ENCODE measurements around the gene EIPR1.

Gene EIPR1

GRCh38 chr2:3264010-3264744 is 113.4 kb downstream of the EIPR1 start:
- DNase-seq: no peak

GRCh38 chr2:3263487-3263886 is 114.1 kb downstream of the EIPR1 start:
- no peak for DNase-seq

DNA sequence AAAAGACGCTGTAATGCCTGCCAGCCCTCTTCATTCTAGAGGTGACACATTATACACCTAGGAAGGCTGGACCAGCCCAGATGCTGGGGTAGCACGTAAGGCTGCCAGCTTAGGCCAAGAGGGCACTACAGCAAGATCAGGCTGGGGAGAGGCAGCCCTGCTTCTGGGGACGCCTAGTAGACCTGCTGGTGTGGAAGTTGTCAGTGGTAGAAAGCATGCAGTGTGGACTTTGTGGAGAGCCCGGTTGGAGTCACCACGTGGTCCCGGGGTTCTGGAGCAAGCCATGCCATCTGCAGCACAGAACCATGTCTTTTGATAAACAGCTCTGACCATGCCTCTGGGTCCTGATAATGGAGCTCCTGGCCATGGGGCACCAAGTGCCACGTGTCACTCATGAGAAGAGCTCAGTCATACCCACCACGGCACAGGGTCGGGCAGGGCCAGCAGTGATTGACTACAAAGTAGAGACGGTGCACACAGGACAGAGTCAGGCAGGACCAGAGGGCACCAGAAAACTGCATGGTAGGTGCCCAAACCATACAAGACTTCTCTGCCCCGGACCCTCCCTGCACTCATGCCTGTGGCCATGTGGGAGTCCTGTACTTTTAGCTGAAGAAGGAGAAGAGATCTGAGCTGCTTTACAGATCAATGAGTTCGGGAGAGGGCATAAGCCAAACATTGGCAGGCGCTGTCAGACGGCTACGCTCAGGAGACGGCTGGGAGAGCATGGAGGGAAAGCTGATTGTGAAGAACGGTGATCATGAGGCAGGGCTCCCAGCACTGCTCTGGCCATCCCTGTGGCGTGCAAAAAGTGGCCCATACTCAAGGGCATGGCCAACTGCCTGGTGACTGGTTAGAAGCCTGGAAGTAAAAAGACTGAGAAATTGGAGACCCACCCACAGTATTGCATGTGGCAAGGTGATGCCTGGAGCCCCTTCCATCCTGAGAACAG is 114.9 kb downstream of the EIPR1 start:
- DNase-seq: no peak

- no peak for DNase-seq
Observed at GRCh38 chr2:3261511-3261910, 116.1 kb downstream of the EIPR1 start.

DNA sequence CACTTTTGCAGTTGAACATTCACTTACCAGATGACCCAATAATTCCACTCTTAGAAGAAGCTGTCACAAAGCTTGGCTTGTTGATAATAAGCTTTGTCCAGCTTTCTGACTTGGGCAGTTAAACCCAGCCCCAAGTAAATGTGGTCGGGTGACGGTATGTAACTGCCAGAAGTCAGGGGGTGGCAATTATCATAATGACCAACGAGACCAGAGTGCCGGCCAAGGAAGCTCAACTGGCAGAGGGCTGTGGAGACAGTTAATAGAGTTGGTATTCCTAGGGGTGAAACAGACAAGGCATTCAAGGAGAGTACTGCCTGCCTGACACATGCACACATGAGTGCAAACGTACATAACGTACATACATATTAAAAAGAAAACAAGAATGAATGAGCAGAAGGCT is 116.7 kb downstream of the EIPR1 start:
- DNase-seq: no peak

DNA sequence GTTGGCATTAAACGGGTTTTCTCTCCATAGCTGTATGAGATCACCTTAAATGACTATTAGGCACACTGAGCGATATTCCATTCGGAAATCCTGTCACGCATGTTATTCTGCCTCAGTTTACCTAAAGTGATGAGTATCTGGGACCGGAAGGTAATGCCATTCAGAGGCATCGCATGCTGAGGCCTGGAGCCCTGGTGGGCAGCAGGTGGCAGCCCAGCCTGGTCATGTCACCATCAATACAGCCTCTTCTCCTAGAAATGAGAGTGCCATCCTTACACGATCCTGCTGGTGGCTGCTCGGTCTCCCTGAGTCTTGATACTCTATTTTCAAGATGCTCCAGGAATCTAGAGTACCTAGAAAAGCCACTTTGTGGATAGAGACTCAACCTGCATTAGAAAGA is 119.8 kb downstream of the EIPR1 start:
- no peak for DNase-seq

- no peak for DNase-seq
Observed at GRCh38 chr2:3257166-3257565, 120.5 kb downstream of the EIPR1 start.

GRCh38 chr2:3256605-3257004 is 121.0 kb downstream of the EIPR1 start:
- no peak for DNase-seq

GRCh38 chr2:3256157-3256556 is 121.5 kb downstream of the EIPR1 start:
- DNase-seq: no peak

- DNase-seq: no peak
Observed at GRCh38 chr2:3254442-3254941, 123.1 kb downstream of the EIPR1 start.

DNA sequence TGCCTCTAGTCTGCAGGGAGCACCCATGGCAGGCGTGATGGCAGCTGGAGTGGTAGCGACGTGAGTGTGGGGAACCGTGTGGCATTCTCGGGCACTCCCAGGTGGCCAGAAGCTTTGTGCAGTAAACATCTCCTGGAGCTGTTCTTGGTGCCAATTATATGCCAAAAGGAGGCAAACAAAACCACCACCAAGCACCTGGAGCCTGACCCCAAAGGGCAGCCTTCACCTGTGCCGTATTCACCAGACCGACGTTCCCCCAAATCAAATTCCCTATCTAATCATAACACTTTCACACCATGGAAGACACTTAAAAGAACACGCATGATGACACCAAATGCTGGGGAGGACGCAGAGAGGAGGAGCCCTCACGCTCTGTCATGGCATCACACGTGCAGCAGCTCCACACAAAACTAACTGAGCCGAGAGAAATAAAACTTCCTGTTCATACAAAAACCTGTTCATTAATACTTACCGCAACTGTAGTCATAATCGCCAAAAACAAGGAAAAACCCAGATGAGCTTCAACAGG is 123.6 kb downstream of the EIPR1 start:
- DNase-seq: no peak

DNA sequence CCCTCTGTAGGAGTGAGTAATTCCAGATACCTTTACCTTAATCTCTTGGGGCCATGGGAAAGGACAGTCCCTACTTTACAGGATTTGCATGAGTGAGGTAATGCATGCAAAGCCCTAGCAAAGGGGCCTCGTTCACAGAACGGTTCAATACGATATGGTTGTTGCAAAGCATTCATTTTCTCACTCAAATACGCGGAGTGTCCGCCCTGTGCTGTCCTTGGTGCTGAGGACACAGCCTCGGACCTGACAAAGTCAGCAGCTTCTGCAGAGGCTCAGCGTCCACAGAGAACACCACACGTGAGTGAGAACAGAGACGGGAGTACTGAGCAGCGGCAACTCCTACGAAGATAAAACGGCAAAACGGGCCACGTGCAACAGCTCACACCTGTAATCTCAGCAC is 125.7 kb downstream of the EIPR1 start:
- no peak for DNase-seq

GRCh38 chr2:3249476-3249962 is 128.1 kb downstream of the EIPR1 start:
- DNase-seq: no peak

GRCh38 chr2:3248754-3249475 is 128.7 kb downstream of the EIPR1 start:
- DNase-seq: no peak

- no peak for DNase-seq
Observed at GRCh38 chr2:3246928-3247714, 130.5 kb downstream of the EIPR1 start.

- DNase-seq: no peak
Observed at GRCh38 chr2:3246406-3246805, 131.2 kb downstream of the EIPR1 start.

DNA sequence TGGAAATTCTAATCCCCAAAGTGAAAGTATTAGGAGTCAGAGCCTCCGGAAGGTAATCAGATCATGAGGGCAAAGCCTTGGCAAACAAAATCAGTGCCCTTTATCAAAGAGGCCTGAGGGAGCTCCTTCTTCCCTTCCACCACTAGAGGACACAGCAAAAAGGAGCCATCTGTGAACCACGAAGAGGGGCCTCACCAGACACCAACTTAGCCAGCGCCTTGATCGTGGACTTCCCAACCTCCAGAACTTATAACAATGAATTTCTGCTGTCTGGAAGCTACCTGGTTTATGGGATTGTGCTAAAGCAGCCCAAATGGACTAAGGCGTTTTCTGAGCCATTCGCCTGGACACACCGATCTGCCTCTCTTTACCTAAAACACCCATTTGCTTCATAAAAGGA is 133.1 kb downstream of the EIPR1 start:
- DNase-seq: no peak

DNA sequence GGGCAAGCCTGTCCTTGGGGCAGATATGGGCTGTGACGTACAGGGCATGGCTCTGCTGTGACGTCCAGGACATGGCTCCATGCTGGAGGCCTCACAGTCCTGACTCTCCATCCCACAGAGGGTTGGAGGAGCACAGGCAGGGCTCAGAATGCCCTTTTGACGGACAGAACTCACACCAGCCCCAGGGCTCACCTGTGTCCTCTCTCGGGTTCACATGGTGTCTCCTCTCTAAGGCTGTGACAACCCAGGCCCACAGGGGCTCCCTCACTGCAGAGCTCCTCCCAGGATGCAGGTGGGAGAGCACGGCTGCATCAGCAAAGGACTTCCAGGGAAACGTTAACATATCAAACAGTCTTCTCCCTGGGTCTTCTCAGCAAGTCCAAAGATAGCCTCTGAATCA is 133.8 kb downstream of the EIPR1 start:
- no peak for DNase-seq

DNA sequence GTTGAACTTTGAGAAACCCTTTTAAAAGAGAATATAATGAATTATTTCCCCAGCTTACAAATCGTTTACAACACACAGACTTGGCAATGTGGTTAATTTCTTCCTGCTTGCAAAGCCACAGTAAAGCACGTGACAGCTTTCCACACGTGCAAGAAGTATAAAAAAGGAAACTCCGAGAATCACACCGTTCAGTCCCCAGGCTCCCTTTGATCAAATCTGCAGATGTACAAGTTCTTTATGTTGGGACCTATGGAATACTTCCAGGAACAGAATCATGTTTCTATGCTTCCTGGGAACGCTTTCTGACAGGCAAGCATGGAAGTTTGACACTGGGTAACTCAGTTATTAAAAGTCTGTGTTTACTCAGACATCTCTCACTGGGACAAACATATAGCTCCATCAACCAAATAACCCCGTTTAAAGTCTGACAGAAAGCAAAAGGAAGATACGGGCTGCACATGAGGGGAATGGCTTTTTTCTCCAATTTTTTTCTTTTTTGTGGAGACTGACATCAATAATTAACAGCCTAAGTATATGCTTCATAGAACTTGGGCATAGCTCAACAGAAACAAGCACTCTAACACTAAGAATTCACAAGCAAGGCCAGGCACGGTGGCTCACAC is 134.8 kb downstream of the EIPR1 start:
- peak; percentile 72 for DNase-seq

- DNase-seq: no peak
Observed at GRCh38 chr2:3241971-3242746, 135.5 kb downstream of the EIPR1 start.
